HG03571 (cell line): ENCODE measurements around the gene DGKD.
"Not testable (repeated sequence)": the region's sequence is repeated elsewhere in the genome, so short reads cannot be mapped to it uniquely, and the experiment has no call there.

Experiments used
- ATAC-seq: cut with Tn5 transposase; IDR thresholded peaks from one replicate; pipeline ENCODE4 v1.9.1; 2021; ENCODE audit not compliant: unreplicated experiment

The DGKD gene

DNA sequence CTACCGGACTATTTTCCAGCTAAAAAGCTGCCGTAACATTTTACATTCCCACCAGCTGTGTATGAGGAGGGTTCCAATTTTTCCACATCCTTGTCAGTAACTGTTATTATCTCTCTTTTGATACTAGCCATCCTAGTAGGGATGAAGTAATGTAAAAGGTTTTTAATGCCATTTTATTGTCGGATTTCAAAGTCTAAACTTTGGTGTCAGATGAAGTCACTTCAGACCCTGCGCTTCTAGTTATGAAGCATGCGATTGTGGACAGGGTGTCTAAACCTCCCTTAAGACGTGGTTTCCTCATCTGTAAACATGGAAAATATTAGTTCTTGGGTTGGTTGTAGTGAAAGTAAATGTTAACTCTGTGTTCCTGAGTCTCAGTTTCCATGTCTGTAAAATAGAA is 4.7 kb downstream of the DGKD start:
- ATAC-seq = no peak

DNA sequence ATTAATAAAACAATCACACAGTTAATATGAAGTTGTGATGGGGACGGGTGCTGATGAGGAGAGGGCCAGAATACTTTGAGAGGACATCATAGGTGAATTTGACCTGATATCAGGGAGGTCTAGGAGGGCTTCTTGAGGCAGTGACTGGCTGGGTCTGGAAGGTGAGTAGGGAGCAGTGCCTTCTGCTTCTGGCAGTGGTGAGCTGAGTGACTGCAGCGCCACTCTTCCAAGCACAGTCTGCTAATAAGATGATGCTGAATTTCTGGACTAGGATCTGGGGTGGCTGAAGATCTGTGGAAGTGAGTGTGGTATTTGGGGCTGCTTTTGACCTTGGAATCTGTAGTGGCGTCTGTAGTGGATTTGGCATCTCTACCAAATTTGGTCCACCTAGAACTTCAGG is 5.5 kb downstream of the DGKD start:
- ATAC-seq = no peak

DNA sequence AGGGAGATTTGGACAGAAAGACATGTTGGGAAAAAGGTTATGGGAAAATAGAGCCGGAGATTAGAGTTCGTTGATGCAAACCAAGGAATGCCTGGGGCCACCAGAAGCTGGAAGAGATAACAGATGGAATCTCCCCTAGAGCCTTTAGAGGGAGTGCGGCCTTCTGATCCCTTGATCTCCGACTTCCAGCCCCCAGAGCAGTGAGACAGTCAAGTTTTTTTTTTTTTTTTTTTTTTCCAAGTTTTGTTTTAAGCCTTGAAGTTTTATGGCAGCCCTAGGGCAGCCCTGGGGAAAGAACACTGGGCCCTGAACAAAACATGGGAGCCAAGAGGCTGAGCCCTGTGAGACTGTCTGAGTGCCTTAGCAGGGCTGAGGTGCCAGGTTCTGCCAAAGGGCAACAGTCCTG is 6.5 kb downstream of the DGKD start:
- no peak for ATAC-seq

DNA sequence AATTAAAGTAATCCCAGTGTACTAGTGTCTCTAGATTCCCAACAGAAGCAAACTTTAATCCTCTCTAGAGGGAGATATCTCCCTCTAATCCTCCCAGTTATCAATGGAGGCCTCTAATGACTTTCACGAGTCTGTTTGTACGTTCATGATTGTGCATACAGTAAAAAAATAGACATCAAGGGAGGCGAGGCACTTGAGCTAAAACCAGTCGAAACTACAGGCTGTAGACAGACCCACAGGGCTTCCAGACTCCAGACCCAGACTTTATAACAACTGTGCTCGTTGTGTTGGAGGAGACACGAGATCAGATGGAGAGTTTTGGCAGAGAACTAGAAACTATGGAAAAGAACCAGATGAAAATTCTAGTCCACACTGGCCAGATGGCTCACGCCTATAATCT is 7.0 kb downstream of the DGKD start:
- no peak for ATAC-seq

DNA sequence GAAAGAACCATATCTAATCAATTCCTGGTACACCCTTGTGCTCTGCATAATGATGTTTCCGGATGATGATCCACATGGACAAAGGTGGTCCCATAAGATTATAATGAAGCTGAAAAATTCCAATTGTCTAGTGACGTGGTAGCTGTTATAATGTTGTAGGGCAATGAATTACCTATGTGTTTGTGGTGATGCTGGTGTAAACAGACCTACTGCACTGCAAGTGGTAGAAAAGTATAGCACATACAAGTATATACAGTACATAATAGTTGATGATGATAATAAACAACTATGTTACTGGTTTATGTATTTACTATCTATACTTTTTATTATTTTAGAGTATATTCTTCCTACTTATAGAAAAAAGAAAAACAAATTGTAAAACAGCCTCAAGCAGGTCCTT is 8.4 kb downstream of the DGKD start:
- no peak for ATAC-seq

DNA sequence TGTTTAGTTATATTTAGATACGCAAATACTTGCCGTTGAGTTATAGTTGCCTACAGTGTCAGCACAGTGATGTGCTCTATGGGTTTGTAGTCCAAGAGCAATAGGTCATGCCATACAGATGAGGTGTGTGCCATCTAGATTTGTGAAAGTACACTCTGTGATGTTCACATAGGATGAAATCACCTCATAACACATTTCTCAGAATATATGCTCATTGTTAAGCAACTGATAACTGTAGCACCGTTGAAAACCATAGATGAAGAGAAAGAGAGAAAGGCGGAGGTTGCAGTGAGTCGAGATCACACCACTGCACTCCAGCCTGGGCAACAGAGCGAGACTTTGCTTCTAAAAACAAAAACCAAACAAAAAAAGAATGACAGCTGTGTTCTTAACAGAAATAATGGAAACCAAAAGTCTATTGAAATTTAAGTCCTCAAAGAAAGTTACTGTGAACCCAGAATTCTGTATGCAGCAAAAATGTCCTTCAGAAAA is 9.5 kb downstream of the DGKD start:
- no peak for ATAC-seq

DNA sequence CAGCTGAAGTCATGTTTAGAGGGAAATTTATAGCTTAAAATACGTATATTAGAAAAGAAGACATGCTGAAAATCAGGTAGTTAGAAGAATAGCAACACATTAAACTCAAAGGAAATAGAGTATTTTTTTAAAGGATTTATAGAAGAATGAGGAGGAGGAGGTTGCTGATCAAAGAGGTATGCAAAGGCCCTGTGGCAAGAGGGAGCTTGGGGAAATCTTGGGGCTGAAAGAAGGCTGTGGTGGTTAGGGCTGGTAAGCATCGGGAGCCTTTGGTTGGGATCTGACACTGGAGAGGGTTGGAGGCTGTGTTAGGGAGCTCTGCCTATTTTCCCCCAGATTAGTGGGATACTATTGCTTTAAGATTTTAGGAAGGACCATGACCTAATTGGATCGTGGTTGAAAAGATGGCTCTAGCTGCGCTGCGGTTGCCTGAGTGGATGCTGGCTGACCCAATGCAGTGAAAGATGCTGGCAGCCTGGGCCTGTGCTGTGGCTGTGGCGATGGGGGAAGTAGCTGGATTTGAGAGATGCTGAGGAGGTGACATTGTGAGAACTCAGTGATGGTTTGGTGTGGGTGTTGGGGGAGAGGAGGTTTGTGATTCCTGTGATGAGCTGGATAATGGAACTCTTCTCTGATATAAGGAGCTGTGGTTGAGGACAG is 11.7 kb downstream of the DGKD start:
- ATAC-seq = no peak

DNA sequence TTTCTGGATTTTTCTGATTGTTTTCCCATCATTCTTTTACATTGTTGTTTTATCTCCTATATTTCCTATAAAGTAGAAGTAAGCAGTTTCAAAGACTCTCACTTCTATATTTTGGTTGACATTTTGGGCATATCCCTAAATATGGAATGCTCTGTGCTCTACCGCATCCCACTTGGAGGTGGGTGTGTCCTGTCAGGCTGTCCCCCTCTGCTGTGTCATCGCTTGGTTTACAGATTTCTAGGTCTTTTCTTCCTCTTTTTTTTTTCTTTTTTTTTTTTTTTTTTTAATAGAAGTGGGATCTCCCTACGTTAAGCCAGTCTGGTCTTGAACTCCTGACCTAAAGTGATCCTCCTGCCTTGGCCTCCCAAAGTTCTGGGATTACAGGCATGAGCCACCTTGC is 13.3 kb downstream of the DGKD start:
- no peak for ATAC-seq

DNA sequence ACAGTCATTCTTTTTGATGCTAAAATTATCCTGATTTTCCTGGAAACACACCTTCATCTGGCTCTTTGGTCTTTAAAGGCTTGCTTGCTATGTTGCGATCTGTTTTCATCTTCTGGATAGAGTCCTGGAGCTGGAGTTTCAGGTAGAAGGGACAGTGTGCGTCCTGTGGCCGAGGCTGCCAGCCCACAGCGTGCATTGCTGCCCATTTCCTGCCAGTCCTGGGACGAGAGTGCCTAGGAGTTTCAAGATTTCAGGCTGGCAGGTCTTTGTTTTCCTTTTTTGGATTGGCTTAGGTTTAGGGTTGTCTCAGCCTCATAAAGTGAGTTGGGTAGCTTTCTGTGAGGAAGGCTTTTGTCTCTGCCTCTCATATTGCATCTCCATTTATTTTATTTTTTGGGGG is 14.5 kb downstream of the DGKD start:
- ATAC-seq = no peak

DNA sequence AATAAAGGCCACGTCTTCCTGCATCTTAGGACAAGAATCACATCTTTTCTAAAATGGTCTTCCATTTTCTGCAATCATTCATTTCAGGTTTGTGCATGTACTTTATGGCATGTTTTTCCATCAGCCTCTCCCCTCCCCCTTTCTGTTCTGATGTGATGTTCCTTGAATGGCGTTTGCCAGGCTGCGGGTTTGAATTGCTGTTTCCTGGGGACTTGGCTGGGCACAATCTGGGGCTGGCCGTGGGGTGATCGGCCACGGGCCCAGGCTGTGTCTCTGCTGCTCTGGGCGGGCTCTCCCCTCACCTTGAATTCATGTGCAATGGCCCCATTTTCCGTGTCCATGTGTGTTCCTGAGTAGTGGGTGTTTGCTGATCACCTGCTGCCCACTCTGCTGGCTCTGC is 15.2 kb downstream of the DGKD start:
- no peak for ATAC-seq

DNA sequence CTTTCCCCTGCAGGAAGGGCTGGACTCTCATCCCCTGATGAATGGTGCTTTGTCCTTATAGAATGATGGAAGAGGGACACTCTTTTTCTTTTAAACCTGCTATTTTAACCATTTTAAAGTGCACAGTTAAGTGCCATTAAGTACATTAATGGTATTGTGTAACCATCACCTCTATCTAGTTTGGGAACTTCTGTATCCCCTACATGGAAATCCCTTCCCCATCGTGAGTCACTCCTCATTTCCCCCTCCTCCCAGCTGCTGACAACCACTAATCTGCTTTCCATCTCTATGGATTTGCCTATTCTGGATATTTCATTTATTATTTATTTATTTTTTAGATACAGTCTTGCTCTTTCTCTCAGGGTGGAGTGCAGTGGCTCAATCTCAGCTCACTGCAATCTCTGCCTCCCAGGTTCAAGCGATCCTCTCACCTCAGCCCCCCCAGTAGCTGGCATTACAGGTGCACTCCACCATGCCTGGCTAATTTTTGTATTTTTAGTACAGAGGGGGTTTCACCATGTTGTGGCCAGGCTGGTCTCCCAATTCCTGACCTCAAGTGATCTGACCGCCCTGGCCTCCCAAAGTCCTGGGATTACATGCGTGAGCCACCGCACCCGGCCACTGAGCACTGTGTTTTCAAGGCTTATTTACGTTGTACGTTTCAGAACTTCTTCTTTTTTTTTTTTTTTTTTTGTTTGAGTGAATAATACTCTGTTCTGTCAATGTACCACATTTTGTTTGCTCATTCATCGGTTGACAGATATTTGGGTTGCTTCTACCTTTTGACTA is 15.8 kb downstream of the DGKD start:
- ATAC-seq = no peak

DNA sequence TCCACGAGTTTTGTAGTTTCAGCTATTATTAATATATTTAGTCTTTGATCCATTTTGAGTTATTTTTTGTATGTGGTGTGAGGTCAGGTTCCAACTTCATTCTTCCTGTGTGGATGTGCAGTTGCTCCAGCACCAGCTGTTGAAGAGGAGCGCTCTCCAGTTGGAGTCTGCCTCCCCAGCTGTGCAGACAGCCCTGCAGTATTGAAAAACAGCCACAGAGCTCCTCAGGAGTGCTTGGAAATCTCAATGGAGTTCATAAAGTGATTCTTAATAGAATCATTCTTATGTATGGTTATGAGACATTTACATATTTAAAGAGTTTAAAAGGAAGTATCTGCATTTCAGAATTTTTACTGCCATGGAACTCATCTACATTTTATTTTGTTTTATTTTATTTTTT is 17.3 kb downstream of the DGKD start:
- no peak for ATAC-seq

DNA sequence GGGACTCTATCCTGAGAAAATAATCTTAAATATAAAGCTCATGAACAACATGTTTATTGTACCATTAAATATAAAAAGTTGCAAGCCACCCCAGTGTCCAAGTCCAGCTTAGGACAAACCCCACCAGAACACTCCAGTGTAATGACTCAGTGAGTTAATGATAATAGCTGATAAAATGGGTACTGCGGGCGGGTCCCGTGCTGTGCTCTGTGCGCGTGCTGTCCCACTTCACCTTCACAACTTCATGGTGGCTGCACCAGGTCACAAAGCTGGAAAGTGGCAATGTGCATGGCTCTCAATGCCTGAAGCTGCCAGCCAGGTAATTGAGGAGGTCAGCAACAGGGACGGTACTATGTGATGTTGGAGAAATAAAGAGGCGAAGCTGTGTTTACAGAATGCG is 18.6 kb downstream of the DGKD start:
- ATAC-seq = no peak

DNA sequence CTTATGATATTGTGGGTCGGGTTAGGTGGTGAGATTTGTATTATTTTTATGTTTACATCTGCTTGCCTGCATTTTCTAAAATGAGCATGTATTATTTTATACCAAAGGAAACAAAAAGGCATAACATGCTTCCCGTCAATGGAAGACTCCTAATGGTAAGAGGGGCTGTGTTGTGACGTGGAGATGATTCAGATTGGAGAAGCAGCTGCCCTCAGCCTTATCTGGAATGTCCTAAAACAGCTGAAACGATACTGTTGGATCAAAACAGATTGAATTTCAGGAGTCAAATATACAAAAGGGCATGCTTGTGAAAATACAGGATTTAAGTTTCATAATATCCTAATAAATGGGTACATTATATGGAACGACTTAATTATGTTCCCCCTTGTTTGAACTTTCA is 19.0 kb downstream of the DGKD start:
- ATAC-seq = no peak

DNA sequence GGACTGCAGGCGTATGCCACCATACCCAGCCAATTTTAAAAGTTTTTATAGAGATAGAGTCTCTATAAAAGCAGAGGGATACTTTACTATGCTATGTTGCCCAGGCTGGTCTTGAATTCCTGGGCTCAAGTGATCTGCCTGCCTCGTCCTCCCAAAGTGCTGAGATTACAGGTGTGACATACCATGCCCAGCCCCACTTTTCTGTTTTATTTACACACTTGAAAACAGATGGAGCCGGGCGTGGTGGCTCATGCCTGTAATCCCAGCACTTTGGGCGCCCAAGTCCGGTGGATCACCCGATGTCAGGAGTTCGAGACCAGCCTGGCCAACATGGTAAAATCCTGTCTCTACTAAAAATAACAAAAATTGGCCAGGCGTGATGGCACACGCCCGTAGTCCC is 20.5 kb downstream of the DGKD start:
- not testable (repeated sequence) for ATAC-seq

DNA sequence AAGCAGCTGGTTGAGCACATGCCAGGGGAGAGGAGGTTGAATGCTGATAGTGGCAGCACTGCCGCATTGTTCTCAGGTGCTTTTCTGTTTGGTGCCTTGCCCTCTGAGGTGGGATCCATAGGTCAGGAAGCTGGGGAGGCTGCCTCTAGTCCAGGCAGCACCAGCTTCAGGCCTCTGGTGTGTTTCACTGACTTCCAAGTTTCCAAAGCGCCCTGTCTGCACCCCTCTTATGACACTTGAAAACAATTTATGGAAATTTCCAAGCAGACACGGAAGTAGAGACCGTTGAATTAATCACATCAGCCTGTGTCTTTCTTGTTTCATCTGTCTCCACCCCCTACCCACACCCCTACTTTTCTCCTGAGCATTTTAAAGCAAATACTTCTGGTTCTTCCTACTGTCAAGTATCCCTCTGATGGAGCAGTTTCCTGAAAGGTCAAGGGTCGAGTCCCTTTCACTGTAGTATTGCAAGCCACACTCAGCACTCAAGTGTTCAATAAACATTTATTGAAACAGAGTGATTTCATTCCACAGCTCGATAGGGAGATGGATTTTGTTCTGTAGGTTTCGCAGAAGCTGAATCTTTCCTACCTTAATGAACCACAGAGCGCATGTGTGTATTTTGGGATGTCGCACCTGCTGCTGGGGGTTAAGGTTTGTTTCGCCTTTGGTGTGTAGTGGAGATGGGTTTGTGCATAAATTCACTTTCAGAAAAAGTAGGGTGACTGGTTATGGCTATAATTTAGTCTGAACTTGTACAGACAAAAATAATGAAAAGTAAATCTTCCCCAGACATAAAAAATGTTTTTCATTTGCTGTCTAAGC is 21.4 kb downstream of the DGKD start:
- no peak for ATAC-seq

DNA sequence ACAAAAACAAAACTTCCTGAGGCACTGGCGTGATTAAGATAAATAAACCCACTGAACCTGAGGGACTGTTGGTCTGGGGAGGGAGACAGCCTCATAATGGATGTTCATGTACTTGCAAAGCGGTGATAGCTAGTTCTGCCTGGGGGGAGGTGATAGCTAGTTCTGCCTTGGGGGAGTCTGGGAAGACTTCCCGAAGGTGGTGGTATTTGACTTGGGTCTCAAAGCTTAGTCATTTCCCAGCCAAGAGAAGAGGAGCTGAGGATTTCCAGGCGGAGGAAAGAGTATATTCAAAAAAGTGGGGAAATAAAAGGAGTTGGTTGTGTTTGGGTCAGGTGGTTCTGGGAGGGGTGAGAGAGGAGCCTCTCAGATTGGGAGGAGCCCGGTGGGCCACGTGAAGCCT is 24.7 kb downstream of the DGKD start:
- ATAC-seq = no peak

DNA sequence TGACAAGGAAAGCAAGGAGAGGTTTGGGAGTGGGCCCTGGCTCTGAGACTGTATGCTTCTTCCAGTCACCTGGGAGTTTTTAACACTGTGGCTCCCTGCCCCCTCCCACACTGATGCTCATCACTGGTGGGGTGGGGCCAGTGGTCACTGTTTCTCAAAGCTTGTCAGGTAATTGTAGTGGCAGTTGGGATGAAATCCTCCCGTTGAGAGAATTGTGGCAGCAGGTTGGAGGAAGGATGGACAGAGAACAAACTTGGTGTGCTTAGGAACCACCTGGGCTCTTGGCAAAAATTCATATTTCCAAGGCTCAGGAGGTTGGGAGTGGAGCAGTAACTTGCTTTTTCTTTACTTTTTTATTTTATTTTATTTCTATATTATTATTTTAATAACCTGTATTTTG is 25.1 kb downstream of the DGKD start:
- no peak for ATAC-seq

DNA sequence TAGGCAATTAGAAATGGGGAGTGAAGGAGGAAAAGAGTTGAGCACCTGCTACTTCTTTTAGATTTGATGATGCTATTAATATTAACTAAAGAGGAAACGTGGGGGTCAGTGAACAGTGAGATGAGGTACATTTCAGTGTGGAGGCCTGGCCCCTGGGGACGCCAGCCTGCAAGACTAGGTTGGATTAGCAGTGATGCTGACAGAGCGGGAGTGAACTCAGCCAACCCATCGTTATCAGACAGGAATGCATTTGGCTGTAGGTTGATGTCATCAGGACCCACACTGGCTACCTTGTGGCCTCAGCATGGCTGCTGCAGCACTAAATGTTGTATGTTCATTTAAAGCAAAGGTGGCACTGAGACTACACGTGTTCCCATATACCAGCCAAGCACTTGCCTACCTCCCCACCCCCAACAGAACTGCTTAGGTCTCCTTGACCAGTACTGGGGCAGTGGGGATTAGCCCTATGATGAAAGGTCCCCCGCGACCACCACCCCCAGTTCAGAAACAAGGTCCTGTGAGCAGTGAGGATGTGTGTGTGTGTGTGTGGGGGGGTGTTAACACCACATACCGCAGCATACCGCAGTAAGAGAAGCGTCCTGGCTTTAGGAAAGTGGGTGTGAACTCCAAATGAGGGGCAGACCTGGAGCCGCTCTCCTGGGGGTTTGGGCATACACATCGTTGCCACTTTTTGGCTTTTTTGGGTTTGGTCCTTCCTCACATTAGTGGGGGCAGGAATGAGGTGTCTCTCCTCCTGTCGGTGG is 26.0 kb downstream of the DGKD start:
- ATAC-seq = peak; percentile 52

DNA sequence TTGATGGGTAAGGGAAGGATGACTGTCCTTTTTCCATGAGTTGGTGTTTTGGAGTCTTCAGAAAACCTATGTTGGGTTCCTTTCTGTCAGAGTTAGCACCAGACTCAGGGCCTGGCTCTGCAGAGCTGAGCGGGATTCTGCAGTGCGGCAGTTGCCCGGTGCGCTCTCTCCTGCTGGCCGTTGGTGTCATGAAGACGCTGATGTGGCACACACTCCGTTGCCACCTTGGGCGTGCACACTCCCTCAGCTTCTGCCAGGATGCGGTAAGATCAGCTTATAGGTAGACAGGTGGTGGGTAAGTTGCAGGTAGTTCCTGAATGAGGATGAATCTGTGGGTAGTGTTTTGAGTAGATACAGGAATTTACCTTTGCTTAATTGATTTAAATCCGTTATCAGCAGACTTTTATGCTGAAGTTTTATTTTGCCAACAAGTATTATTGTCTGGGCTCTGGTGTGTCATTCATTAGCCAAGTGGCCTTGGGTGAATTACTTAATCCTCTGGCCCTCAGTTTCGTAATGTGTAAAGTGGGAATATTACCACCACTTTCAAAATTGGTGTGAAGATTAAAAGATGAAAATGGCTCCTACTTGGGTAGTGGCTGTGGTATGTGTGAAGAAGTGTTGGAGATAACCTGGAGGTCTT is 26.8 kb downstream of the DGKD start:
- ATAC-seq = no peak

DNA sequence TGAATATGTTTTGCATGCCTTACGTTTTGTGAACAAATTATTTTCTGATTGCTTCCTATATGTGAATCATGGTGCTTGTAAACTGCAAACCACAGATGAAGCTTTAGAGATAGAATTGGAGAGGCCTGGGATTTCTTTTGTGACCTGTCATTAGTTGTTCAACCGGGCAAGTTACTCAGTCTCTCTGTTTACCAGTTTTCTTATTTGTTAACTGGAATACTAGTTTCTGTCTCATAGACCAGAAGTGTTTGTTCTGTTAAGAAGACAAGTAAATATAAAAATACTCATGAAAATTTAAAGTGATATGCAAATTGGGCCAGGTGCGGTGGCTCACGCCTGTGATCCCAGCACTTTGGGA is 27.3 kb downstream of the DGKD start:
- no peak for ATAC-seq
